GM18507 (cell line): Measurements from ENCODE around the gene COL21A1.

ENCODE experiments used
- DNase-seq: peaks from one replicate; pipeline ENCODE4 v3.0.0; 2011; ENCODE audit warnings: low read depth; ENCODE audit not compliant: insufficient read length; ENCODE audit errors: extremely low spot score
- FAIRE-seq: peaks from 2 replicates; lab custom pipeline; 2011; peaks lifted over from hg19 to GRCh38; lab: Jason Lieb, UNC

COL21A1 gene

GRCh38 chr6:56073315-56073714 is 174.1 kb downstream of the COL21A1 start:
- DNase-seq: no peak
- no peak for FAIRE-seq

GRCh38 chr6:56072856-56073255 is 174.5 kb downstream of the COL21A1 start:
- FAIRE-seq (no peak), DNase-seq (no peak)

GRCh38 chr6:56065408-56065807 is 182.0 kb downstream of the COL21A1 start:
- FAIRE-seq (no peak), DNase-seq (no peak)

GRCh38 chr6:56062836-56063235 is 184.5 kb downstream of the COL21A1 start:
- no peak for FAIRE-seq
- DNase-seq: no peak

DNA sequence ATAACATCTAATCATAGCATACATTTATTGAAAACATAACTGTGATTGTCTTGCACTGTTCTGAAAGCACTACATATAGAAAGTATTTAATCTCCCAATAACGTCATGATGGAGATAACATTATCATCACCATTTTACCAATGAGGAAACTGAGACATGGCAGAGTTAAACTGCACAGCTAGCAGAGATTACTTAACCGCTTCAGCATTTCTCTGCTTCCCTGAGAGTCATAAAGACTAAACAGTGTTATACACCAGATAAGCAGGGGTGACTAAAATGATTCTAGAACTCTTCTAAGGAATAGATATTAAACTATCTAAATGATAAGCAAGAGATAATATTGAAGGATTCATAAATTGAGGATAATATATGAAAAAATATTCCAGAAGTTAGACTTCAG is 188.7 kb downstream of the COL21A1 start:
- no peak for FAIRE-seq

DNA sequence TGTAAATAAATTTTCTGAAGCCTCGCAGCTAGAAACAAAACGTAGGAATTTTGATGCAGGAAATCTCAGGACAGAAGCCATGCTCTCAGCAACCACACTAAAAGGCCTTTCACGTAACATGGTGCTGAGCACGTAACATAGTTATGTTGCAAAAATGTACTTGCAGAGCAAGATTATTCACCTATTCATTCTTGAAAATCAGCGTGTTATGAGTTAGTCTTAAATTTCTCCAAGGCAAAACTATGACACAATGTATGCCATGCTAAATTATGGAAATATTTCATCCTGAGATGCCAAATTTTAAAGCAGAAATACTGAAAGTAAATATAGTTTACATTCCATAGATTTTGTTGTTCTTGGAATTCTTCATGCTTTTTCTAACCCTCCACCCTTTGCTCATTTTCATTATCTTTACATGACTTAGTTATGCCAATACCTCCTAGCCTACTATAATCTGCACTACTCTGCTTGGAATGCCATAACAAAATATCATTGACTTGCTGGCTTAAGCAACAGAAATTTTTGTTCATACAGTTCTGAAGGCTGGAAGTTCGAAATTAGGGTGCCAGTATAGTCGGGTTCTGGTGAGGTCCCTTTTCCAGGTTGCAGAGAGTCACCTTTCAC is 192.2 kb downstream of the COL21A1 start:
- DNase-seq (no peak), FAIRE-seq (no peak)

More for the DNA sequence above, 188.7 kb downstream of the COL21A1 start:
- no peak for DNase-seq

- DNase-seq: no peak
- no peak for FAIRE-seq
Observed at GRCh38 chr6:56051202-56051598, 196.2 kb downstream of the COL21A1 start.

- no peak for DNase-seq
- FAIRE-seq: no peak
Observed at GRCh38 chr6:56050530-56051201, 196.7 kb downstream of the COL21A1 start.

- FAIRE-seq (no peak), DNase-seq (no peak)
Observed at GRCh38 chr6:56048601-56049000, 198.8 kb downstream of the COL21A1 start.

DNA sequence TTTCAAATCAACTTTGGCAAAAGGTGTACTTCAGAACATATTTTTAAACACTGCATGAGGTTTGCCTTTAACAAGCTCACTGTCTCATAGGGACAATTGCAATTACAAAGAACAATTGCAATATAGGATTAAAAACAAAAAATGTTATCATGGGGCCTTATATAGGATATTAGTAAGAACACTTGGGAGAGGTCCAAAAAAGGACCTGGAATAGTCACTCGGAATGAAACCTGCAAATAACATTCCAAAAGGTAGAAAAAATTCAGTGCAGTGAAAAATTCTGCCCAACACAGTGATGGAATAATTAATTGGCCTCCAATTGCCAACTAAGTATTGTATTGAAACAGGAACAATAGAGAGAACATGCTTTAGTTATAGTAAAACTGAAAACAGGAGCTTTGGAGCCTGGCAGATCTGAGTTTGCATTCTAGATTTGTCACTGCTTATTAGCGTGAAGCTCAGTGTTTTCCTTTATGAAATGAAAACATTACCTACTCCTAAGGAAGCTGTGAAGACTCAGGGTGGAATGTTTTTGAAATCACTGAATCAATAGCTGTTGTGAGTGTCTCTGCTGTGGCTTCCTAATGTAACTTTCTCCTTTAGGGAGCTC is 199.3 kb downstream of the COL21A1 start:
- DNase-seq (no peak), FAIRE-seq (no peak)

DNA sequence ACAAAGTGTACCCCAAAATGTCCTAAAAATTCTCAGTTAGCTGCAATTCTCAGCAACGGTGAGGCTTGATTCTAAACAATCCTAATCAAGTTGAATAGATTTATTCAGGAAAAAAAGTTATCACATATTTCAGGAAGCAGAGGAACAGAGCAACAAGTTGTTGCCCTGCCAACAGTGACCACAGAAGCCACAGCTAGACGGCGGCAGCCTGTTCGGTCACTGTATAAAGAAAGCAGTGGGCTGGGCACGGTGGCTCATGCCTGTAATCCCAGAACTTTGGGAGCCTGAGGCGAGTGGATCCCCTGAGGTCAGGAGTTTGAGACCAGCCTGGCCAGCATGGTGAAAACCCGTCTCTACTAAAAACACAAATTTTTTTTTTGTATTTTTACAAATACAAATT is 200.8 kb downstream of the COL21A1 start:
- FAIRE-seq: no peak
- DNase-seq: no peak

DNA sequence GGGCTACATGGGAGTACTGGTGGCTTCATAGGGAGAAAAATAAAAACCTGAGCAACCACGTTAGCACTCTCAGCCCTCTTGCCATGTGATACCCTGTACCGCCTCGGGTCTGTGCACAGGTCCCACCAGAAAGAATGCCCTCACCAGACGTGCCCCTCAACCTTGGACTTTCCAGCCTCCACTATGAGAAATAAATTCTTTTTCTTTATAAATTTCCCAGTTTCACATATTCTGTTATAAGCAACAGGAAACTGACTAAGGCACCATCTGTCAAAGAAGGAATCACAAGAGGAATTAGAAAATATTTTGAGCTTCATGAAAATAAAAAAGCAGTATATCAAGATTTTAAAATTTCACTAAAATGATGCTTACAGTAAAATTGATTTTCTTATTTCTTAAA is 203.6 kb downstream of the COL21A1 start:
- no peak for DNase-seq
- no peak for FAIRE-seq

DNA sequence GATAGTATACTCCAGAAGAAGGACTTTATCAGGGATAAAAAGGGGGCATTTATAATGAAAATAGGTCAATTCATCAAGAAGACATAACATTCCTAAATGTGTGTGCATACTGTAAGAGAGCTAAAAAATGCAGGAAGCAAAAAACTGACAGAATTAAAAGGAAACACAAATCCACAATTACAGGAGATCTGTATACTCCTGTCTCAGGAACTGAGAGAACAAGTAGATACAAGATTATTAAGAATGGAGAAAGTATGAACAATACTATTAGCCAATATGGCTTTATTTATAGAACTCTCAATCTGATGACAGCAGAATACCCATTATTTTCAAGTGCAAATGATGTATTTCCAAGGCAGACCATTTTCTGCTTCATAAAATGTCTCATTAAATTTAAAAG is 204.3 kb downstream of the COL21A1 start:
- FAIRE-seq: no peak
- DNase-seq: no peak

DNA sequence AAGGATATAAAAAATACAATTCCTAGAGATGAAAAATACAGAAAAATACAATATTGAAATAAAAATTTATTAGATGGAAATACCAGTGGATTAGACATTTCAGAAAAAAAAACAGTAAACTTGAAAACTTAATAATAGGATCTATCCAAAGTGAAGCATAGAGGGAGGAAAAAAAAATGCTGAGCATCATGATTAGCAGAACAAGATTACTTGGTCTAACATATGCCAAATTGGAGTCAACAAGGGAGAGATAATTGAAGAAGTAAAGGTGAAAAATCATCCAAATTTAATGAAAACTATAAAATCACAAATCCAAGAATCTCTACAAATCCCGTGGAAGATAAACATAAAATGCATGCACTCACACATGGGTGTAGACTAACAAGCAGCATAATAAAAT is 205.8 kb downstream of the COL21A1 start:
- no peak for FAIRE-seq

DNA sequence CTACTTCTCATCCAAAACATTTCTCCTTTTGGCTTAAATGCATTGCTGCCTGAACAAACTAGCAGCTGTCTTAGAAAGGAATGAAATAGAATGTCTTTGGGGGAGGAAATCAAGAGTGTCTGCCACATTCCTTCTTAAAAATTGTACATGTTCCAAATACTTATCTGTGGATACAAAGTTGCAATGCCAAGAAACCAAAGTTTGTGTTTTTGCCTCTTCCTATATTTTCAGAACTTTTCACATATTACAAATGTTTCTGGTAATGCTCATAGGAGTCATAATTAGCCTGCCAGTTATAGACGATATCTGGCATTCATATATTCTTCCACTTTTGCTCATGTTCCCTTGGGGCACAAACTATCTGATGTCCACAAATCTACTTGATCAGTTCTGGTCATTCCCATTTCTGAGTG is 206.5 kb downstream of the COL21A1 start:
- no peak for DNase-seq
- FAIRE-seq: no peak

More for the DNA sequence above, 205.8 kb downstream of the COL21A1 start:
- no peak for DNase-seq

GRCh38 chr6:56040223-56040622 is 207.2 kb downstream of the COL21A1 start:
- DNase-seq (no peak), FAIRE-seq (no peak)

DNA sequence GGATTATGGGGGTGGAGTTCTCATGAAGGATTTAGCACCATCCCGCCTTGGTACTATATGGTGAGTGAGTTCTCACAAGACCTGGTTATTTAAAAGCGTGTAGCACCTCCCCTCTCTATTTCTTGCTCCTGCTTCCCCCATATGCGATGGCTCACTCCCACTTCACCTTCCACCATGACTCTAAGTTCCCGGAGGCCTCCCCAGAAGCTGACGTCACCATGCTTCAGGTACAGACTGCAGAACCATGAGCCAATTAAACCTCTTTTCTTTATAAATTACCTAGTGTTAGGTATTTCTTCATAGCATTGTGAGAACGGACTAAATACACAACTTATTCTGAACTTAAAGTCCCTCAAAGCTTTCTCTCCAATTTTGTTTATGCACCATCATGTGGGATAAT is 208.6 kb downstream of the COL21A1 start:
- DNase-seq: no peak
- FAIRE-seq: no peak

- FAIRE-seq (no peak), DNase-seq (no peak)
Observed at GRCh38 chr6:56037601-56038000, 209.8 kb downstream of the COL21A1 start.

DNA sequence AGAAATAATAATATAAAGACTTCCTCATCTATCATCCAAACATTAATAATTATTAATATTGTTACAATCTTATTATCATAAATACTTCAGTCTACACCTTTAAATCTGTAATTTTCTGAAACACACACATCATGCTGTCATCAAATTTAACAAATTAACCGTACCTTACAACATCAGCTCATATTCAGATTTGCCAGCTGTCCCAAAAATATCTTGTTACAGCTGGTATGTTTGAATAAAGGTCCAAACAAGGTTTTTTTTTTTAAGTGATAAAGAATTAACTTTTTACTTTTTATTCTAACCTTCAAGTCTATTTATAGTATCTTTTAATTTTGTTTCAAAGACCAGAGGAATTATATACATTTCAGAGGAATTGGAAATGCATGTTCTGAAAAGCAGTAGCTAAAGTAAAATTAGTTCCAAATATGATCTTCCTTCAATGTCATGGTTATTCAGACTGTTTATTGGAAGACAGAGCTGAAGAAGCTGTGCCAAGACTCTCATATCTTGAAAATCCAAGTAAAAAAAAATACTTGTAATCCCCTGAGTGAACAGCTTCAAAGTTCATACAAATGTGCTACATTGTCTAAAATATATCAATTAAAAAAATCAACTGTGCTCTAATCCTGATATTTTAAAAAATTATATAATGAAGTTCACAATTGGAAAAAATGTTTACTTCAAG is 210.3 kb downstream of the COL21A1 start:
- FAIRE-seq (no peak), DNase-seq (no peak)

DNA sequence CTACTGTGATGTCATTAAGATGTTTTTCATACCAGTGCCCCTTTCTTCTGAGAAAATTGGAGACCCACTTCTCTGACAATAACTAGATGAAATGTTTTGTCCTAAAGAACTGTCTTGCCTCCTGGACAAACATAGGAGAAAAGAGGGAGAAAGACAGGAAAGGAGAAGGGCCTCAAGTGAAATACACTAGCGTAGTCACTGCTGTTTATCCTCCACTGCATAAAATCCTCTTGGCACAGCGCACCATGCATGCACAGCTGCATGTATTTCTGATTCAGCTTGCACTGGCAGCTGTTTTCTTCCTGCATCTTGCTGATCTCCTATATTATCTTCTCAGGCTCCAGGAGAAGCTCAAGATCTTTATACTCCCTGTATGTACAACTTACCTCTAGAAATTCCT is 214.0 kb downstream of the COL21A1 start:
- FAIRE-seq (no peak), DNase-seq (no peak)
